GM19452 (cell line): ENCODE results near the gene LTBP1.

Experiments
- ATAC-seq: cut with Tn5 transposase; IDR thresholded peaks from one replicate; pipeline ENCODE4 v1.9.1; 2021; ENCODE audit not compliant: unreplicated experiment

LTBP1 gene

DNA sequence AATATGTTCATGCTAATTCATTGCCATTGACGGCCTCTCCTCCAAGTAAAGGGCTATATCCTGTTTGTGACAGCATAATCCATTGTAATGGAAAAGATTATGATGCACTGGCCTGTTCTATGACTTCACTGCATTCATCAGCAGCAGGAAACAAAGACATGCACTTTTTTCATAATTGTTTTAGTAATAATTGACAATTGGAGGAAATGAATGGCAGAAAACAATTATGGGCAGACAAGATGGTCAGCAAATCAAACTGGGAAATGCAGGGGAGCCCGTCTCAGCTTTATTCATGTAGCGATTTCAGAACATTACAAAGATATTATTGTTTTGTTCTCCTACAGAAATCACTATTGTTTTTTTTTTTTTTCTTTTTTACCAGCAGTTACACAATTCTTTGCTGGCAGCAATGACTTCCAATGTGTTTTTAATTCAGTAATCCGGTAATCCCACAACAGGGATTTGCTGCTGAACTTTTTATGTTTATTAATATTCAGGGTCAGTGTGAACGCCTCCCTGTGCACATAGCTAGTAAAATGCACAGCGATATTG lies 495.9 kb downstream of the LTBP1 start:
- no peak for ATAC-seq

- ATAC-seq, result no peak
Measured at GRCh38 chr2:33443274-33443829, 496.6 kb downstream of the LTBP1 start.

GRCh38 chr2:33444967-33445366 lies 498.2 kb downstream of the LTBP1 start:
- no peak for ATAC-seq

- no peak for ATAC-seq
Measured at GRCh38 chr2:33448220-33448899, 501.6 kb downstream of the LTBP1 start.
